Urothelium cell line (cell line): Measurements from ENCODE around the gene SH3TC2.

Experiments used
- DNase-seq: peaks from one replicate; pipeline ENCODE4 v3.0.0; 2011; ENCODE audit warnings: low spot score, mixed read lengths
- FAIRE-seq: peaks from 2 replicates; lab custom pipeline; 2011; peaks lifted over from hg19 to GRCh38; lab: Jason Lieb, UNC

The SH3TC2 gene

GRCh38 chr5:149004559-149004958 lies 58.3 kb downstream of the SH3TC2 start:
- FAIRE-seq (no peak), DNase-seq (no peak)

GRCh38 chr5:149002761-149003689 lies 59.8 kb downstream of the SH3TC2 start:
- DNase-seq (peak; percentile 60), FAIRE-seq (peak; percentile 62)

- FAIRE-seq (peak; percentile 87), DNase-seq (peak; percentile 91)
Observed at GRCh38 chr5:149002053-149002452, 60.8 kb downstream of the SH3TC2 start.

- DNase-seq (no peak), FAIRE-seq (no peak)
Observed at GRCh38 chr5:149001162-149001561, 61.7 kb downstream of the SH3TC2 start.

- FAIRE-seq = no peak
- no peak for DNase-seq
Observed at GRCh38 chr5:148999741-149000140, 63.1 kb downstream of the SH3TC2 start.

- DNase-seq = peak; percentile 27
- FAIRE-seq = peak; percentile 46
Observed at GRCh38 chr5:148998174-148998797, 64.6 kb downstream of the SH3TC2 start.

- DNase-seq (no peak), FAIRE-seq (no peak)
Observed at GRCh38 chr5:148996270-148996669, 66.6 kb downstream of the SH3TC2 start.

- no peak for DNase-seq
- FAIRE-seq = no peak
Observed at GRCh38 chr5:148995791-148996190, 67.1 kb downstream of the SH3TC2 start.

- no peak for FAIRE-seq
- DNase-seq = no peak
Observed at GRCh38 chr5:148993283-148993936, 69.5 kb downstream of the SH3TC2 start.

GRCh38 chr5:148992265-148992664 lies 70.6 kb downstream of the SH3TC2 start:
- FAIRE-seq (no peak), DNase-seq (no peak)

GRCh38 chr5:148991566-148991965 lies 71.3 kb downstream of the SH3TC2 start:
- DNase-seq = no peak

GRCh38 chr5:148990817-148991216 lies 72.0 kb downstream of the SH3TC2 start:
- no peak for FAIRE-seq
- DNase-seq = no peak

More at GRCh38 chr5:148991566-148991965, 71.3 kb downstream of the SH3TC2 start:
- FAIRE-seq = peak; percentile 63

- FAIRE-seq (no peak), DNase-seq (no peak)
Observed at GRCh38 chr5:148989567-148989966, 73.3 kb downstream of the SH3TC2 start.

- DNase-seq (no peak), FAIRE-seq (no peak)
Observed at GRCh38 chr5:148988328-148988727, 74.5 kb downstream of the SH3TC2 start.

GRCh38 chr5:148986636-148987035 lies 76.2 kb downstream of the SH3TC2 start:
- DNase-seq (no peak), FAIRE-seq (no peak)

GRCh38 chr5:148984345-148984744 lies 78.5 kb downstream of the SH3TC2 start:
- DNase-seq (peak; percentile 78), FAIRE-seq (no peak)

GRCh38 chr5:148981353-148981752 lies 81.5 kb downstream of the SH3TC2 start:
- DNase-seq (no peak), FAIRE-seq (no peak)

GRCh38 chr5:148980731-148981130 lies 82.1 kb downstream of the SH3TC2 start:
- DNase-seq = no peak
- FAIRE-seq = no peak

GRCh38 chr5:148979083-148979723 lies 83.7 kb downstream of the SH3TC2 start:
- DNase-seq = peak; percentile 67
- FAIRE-seq = no peak

- FAIRE-seq (no peak), DNase-seq (peak; percentile 51)
Observed at GRCh38 chr5:148978370-148979082, 84.3 kb downstream of the SH3TC2 start.
